G401 (cell line): ENCODE results near the gene SLC7A8. TPM values are rescaled to one million over a fixed set of nuclear protein-coding genes. Genes with fewer than 3 reads are reported as not detected.

Experiments
- DNase-seq: peaks from one replicate; pipeline ENCODE4 v3.0.0-alpha.2; 2015; ENCODE audit warnings: low spot score
- in situ Hi-C: cut with HindIII; loops from 2 replicates; pipeline ENCODE4 v1.10.0; 2016; ENCODE audit warnings: low sequenced_read_pairs, mixed read lengths
- total RNA-seq: library from RNA; depleted of rRNA; stranded (reverse); fragments of >200 nt; shearing (Covaris generic); gene quantifications from 2 replicates; pipeline ENCODE4 v1.2.3, GENCODE V29; 2014

SLC7A8 gene
- total RNA-seq, 1 experiment from 2014 or later, result 15.9 TPM

- no peak for DNase-seq
- in situ Hi-C loops, result no loop called here
These were observed 78.7 kb downstream of the SLC7A8 start, which contains the start of gene CIROP for GRCh38 chr14:23104591-23105347. CIROP (minus strand) TSS chr14:23104989; CDS start chr14:23104920, 69 bp downstream.

GRCh38 chr14:23104070-23104590, 79.3 kb downstream of the SLC7A8 start:
- no peak for DNase-seq
- in situ Hi-C loops, result no loop called here

- in situ Hi-C loops, result no loop called here
- DNase-seq, result no peak
These were observed 79.9 kb downstream of the SLC7A8 start for GRCh38 chr14:23103581-23103980.

- in situ Hi-C loops, result no loop called here
- DNase-seq, result no peak
These were observed 80.7 kb downstream of the SLC7A8 start for GRCh38 chr14:23102801-23103200.

- DNase-seq, result no peak
- in situ Hi-C loops, result no loop called here
These were observed 81.4 kb downstream of the SLC7A8 start for GRCh38 chr14:23101986-23102625.

- no peak for DNase-seq
- in situ Hi-C loops, result no loop called here
These were observed 82.1 kb downstream of the SLC7A8 start for GRCh38 chr14:23101213-23101970.

- in situ Hi-C loops, result no loop called here
- no peak for DNase-seq
These were observed 84.1 kb downstream of the SLC7A8 start for GRCh38 chr14:23099212-23099861.

- DNase-seq, result no peak
- in situ Hi-C loops, result no loop called here
These were observed 85.7 kb downstream of the SLC7A8 start for GRCh38 chr14:23097786-23098185.

- in situ Hi-C loops, result no loop called here
- DNase-seq, result peak; percentile 99
These were observed 88.0 kb downstream of the SLC7A8 start, which contains the start of gene C14orf119 for GRCh38 chr14:23095196-23096108. C14orf119 (plus strand) TSS chr14:23095505; CDS start chr14:23097659, 2,154 bp downstream.

- in situ Hi-C loops, result no loop called here
- DNase-seq, result peak; percentile 91
These were observed 88.7 kb downstream of the SLC7A8 start, which contains the start of gene ACIN1 for GRCh38 chr14:23094666-23095195. ACIN1 (minus strand) TSS chr14:23095136; CDS start chr14:23095112, 24 bp downstream.

- in situ Hi-C loops, result no loop called here
- DNase-seq, result no peak
These were observed 89.3 kb downstream of the SLC7A8 start for GRCh38 chr14:23093991-23094665.

- in situ Hi-C loops, result no loop called here
- no peak for DNase-seq
These were observed 89.9 kb downstream of the SLC7A8 start for GRCh38 chr14:23093526-23093925.

GRCh38 chr14:23093104-23093503, 90.4 kb downstream of the SLC7A8 start:
- DNase-seq, result no peak
- in situ Hi-C loops, result no loop called here

GRCh38 chr14:23091294-23092225, 91.9 kb downstream of the SLC7A8 start:
- no peak for DNase-seq
- in situ Hi-C loops, result no loop called here

GRCh38 chr14:23090254-23090636, 93.2 kb downstream of the SLC7A8 start:
- in situ Hi-C loops, result no loop called here
- no peak for DNase-seq

GRCh38 chr14:23089498-23090253, 93.8 kb downstream of the SLC7A8 start:
- in situ Hi-C loops, result no loop called here
- no peak for DNase-seq
